ENCODE results near the gene FBXW9.
"Not testable (repeated sequence)": the region's sequence is repeated elsewhere in the genome, so short reads cannot be mapped to it uniquely, and the experiment has no call there.

Gene FBXW9

DNA sequence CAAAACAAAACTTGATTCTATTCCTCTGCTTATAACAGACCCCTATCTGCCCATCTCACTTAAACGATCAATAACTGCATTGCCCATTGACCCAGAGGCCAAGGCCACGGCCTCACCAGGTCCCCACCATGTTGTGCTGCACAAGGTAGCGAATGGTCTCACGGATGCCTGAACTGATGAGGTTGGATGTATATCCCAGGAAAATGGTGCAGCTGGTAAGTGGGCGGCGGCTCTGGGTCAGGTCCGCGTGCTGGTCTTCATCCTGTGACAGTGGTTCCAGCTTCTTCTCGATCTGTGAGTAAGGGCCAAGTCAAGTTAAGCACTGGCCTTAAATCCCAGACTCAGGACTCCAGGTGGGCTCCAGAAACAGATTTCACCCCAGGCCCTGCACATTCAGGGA is 16.4 kb downstream of the FBXW9 start:
- no peak for DNase-seq (ENCODE audit: low spot score)

- DNase-seq (ENCODE audit: low spot score): not testable (repeated sequence)
Observed at GRCh38 chr19:12678039-12678438, 18.4 kb downstream of the FBXW9 start.

- DNase-seq (ENCODE audit: low spot score): no peak
Observed at GRCh38 chr19:12676928-12677327, 19.5 kb downstream of the FBXW9 start.

DNA sequence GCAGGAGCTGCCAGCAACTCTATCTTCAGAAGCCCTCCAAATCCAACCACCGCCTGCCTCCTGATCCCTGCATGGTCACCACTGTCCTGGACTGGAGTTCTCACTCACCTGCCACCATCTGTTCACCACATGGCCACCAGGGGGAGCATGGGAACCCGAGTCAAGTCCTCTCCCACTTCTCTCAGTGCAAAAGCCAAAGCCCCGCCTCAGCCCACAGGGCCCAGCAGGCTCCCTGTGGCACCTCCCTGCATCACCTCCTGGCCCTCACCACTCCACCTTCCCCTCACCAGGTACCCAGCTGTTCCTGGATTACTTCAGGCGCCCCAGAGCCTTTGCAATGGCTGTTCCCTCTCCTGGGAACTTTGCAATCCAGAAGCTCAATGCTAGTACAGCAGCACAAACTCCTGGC is 20.0 kb downstream of the FBXW9 start:
- DNase-seq (ENCODE audit: low spot score): peak; percentile 82

GRCh38 chr19:12675940-12676339 is 20.5 kb downstream of the FBXW9 start:
- DNase-seq (ENCODE audit: low spot score): no peak

GRCh38 chr19:12675399-12675798 is 21.0 kb downstream of the FBXW9 start:
- no peak for DNase-seq (ENCODE audit: low spot score)

- no peak for DNase-seq (ENCODE audit: low spot score)
Observed at GRCh38 chr19:12672744-12673143, 23.7 kb downstream of the FBXW9 start.

- no peak for DNase-seq (ENCODE audit: low spot score)
Observed at GRCh38 chr19:12670159-12670928, 26.1 kb downstream of the FBXW9 start.

DNA sequence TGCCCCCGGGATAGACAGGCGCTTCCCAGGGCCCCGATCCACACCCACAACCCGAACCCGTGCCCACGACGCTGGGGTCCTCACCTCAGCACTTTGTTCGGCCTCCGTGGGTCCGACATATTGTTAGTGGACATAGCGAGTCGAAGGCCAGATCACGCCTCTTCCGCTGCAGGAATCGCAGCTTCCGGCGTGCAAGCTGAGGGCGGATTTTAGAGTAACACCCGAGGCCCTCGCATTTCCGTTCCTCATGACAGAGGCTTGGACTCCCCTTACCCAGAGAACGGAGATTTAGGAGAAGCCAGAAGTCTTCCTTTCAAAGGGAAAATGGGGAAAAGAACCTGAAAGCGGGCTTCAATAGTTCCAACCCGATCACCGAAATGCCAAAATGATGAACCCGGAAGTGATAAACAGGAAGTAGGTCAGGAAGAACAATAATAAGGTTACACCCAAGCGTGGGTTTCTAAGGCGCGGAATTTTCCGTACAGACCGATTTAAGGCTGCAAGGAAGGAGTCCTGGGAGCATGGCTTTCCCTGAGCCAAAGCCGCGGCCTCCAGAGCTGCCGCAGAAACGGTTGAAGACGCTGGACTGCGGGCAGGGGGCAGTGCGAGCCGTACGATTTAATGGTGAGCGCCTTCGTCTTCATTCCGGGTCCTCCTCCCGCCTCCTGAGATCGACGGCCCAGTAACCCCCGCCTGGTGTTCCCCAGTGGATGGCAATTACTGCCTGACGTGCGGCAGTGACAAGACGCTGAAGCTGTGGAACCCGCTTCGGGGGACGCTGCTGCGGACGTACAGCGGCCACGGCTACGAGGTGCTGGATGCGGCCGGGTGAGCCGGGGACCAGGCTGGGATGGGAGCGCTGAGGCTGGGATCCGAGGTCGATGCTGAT is 26.9 kb downstream of the FBXW9 start:
- peak; percentile 85 for DNase-seq (ENCODE audit: low spot score)

DNA sequence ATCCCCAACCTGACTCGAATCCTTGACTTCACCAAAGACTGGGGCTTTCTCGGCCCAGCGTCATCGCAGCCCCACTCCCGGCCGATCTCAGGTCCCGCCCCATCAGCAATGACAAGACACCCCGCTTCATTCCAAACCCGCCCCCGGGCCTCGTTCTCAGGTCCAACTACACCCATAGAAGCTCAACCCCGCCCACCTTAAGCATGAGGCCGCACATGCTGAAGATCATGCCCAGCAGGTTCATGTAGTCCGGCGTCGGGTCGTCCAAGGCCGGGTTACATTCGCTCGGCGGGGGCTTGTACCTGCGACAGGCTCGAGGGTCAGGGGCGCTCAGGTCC is 27.5 kb downstream of the FBXW9 start:
- peak; percentile 12 for DNase-seq (ENCODE audit: low spot score)

DNA sequence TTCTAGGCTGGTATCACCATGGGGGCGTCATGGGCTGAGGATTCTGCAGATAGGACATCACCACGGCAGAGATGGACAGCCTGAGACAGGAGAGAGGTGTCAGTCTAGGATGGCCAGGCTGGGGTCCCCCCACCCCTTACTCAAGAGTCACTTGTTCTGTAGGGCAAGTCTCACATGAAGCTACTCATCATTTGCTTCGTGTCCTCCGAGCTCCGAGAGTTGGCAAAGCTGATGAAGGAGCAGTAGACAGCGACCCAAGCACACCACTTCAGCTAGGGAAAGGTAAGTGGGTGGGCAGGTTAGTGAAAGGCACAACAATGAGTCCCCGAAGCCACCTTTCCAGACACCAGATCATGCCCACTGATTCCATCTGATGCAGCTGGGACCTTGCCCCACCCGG is 28.1 kb downstream of the FBXW9 start:
- no peak for DNase-seq (ENCODE audit: low spot score)

- DNase-seq (ENCODE audit: low spot score): no peak
Observed at GRCh38 chr19:12667731-12668302, 28.6 kb downstream of the FBXW9 start.

DNA sequence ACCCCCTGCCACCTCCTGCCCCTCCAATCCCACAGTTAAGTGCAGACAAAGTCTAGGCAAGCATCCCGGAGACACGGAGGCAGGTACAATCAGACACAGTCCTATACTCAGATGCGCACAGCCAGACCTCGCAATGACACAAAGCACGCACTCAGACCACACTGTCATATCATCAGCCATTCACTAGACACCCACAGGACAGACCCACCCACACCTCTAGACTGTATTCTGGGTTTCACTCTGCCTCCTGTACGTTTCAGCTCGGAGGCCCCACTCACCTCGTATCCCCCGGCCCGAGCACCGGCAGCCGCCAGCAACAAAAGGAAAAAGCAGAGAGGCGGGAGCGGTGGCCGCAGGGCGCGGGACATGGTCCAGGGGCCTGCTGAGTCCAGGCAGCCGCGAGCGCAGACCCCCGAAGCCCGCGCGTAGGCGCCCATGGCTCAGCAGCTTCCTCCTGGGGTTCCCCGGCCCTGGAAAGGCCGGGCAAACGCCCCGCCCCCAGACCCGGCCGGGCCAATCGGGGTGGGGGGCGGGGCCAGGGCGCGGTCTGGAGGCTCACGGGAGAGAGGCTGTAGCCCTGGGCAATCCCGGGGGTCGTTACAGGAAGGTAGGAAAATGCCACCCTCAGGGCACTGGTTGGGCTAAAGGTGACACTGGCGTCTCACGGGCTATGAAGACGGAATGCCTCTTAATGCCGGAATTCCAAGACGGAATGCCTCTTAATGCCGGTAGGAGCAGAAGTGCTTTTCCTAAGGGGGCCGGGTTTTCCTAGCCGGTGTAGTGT is 30.0 kb downstream of the FBXW9 start, which contains the start of the genes MAN2B1 and WDR83:
Gene MAN2B1, minus strand, starts transcription at position 478 of the 784 bp plus-strand sequence. Its CDS starts 41 bp downstream, at position 437.
Gene WDR83, plus strand, starts transcription at position 543 of the 784 bp plus-strand sequence. CDS start 2,984 bp downstream, outside the sequence.
- peak; percentile 64 for DNase-seq (ENCODE audit: low spot score)

GRCh38 chr19:12665671-12666264 is 30.7 kb downstream of the FBXW9 start:
- no peak for DNase-seq (ENCODE audit: low spot score)

- no peak for DNase-seq (ENCODE audit: low spot score)
Observed at GRCh38 chr19:12665281-12665573, 31.2 kb downstream of the FBXW9 start.

GRCh38 chr19:12664406-12665280 is 31.8 kb downstream of the FBXW9 start:
- DNase-seq (ENCODE audit: low spot score): peak; percentile 15

DNA sequence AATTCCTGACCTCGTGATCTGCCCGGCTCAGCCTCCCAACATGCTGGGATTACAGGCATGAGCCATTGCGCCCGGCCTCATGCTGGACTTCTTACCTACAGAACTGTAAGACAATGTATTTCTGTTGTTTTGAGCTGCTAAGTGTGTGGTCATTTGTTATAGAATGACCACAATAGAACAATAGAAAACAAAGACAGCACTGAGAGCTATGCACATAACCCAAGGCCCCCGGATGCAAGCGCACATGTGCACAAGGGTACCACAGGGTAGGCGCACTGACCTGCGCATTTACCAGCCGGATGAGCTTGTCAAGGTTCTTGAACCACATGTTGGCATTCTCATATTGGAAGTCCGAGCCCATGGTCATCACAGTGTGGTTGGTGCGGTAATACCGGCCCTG is 35.5 kb downstream of the FBXW9 start:
- DNase-seq (ENCODE audit: low spot score): no peak

- DNase-seq (ENCODE audit: low spot score): no peak
Observed at GRCh38 chr19:12657966-12658365, 38.5 kb downstream of the FBXW9 start.

GRCh38 chr19:12656899-12657571 is 39.4 kb downstream of the FBXW9 start:
- DNase-seq (ENCODE audit: low spot score): peak; percentile 24

GRCh38 chr19:12655546-12655945 is 40.9 kb downstream of the FBXW9 start:
- no peak for DNase-seq (ENCODE audit: low spot score)

All from COLO829 (cell line).